Left colon (tissue), 2 donors: ENCODE results near the gene PPP1R8. TPM values are rescaled to one million over a fixed set of nuclear protein-coding genes. Genes with fewer than 3 reads are reported as not detected.

Experiments used
- ATAC-seq: fragments of 200-7000 bp; cut with Tn5 transposase; one replicate; pipeline ENCODE4 v1.9.1; 2020; ENCODE audit warnings: mild to moderate bottlenecking, moderate library complexity
- DNase-seq, 2 donors: peaks; one replicate each; pipeline ENCODE4 v3.0.0-alpha.2; 2020
- intact Hi-C, 2 donors: fragments of 100-400 bp; cut with DNase I in 1 of 2; cut with micrococcal nuclease in 1 of 2; formaldehyde crosslinking; loops; one replicate each; pipeline versions ENCODE4 v1.11.2 to v1.14.0; 2022; cut with DNase I, micrococcal nuclease
- total RNA-seq, 2 donors: library from RNA; stranded (reverse); fragmentation: NEBNext Ultra II Directional; extraction: Animal tissue kit (Norgen Biotek cat#: 25700); gene quantifications; one replicate each; pipeline ENCODE4 v1.2.1, GENCODE V29; 2021
- donor health status: DM: no; HTN: no; CAD: no.
- donor health status: DM: yes; HTN: yes; CAD: no.

PPP1R8 gene
- total RNA-seq, 2 donors from 2014 or later: 27.1 to 31.8 TPM

DNA sequence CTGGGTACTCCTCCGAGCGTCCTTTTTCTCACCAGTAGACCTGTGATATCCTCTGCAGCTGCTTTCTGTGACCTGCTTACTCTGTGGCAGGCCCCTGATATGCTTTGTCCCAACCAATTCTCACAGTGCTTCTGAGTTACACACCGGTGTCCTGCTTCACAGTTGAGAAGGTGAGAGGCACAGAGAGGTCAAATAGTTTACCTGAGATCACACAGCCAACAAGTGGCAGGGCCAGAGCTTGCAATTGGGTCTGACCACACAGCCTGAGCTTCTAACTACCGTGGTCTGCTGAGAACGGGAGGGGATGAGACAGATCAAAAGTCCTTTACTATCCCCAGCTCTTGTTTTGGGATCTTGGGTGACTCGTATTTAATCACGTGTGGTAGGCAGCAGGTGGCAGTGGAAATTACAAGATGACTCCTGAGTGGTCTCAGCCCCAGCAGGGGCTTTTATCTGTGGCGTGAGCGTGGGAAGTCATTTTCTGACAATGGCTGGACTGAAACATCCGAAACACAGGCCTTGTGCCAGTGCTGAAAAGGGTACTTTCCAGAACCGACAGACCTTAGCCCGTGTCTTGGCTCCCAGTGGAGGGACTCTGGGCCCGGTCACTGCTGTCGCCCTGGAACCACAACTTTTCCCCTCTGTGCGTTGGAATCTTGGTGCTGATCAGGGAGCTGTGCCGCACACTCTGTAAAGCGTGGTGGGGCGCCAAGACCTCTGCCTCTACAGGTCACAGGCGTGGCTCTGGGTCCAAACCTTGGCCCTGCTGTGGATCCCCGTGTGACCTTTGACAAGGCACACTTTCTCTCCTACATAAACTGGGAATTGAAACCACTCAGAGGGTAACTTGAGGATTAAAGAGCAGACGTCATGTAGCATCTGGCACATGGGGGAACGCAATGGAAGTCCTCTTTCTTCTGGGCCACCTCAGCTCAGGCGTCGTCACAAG is 53.7 kb downstream of the PPP1R8 start:
- ATAC-seq (no peak), DNase-seq (no peak)
- intact Hi-C loops: no loop called here

DNA sequence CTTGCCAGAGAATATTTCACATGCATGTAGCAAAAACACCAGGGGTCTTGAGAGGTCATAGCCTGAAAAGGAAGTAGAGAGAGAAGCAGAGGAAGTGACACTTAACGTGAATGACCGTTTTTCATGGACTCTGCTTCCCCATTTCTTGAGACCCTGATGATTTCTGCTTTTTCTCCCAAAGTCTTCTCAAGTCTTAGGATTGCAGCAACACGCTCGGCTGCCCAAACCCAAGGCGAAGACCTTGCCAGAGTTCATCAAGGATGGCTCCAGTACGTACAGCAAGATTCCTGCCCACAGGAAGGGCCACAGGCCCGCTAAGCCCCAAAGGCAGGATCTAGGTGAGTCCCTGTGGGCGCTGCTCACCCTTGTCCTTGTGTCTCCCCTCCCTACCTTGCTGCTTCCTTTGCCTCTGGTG is 54.5 kb downstream of the PPP1R8 start:
- intact Hi-C loops: no loop called here
- no peak for DNase-seq
- ATAC-seq: no peak

DNA sequence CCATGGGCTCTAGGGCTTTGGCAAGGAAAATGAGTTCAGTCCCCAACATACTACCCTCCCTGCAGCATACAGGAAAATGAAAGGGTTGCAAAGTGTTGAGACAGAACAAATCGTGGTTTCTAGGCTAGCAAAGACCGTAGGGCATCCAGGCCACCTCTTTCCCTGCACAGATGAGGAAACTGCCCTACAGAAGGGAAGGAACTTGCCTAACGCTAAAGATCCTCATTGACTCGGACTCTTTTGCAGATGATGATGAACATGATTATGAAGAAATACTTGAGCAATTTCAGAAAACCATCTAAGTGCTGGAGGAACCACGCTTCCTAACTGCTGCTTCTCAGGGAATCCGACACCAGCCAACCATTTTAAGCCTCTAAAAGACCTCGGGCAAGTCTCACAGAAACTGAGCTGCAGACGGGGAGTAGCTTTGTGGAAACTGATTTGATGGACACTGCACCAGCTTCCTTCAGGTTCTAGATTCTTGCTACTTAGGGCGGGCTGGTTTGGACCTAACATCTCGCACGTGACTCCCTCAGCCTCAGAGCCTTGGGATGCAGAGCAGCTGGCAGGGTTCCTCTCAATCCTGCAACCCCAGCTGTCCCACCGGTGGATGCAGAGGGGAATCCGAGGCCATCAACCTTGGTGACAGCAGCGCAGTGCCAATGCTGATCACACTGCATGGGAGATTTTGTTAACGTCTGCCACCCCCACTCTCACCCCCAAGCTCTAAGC is 55.2 kb downstream of the PPP1R8 start:
- intact Hi-C loops: no loop called here
- DNase-seq: no peak

DNA sequence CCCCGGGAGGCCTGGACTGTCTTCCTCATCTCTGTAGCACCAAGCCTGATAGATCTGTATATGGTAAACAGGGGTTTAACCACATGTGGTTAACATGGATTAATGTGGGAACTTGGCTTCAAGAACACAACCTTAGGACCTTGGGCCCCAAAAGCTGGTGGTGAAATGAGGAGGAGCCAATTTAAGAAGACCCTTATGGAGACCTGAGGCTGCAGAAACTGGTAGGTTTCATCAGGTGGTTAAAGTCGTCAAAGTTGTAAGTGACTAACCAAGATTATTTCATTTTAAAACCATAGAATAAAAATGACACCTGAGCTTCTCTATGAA is 55.7 kb downstream of the PPP1R8 start:
- DNase-seq: no peak
- intact Hi-C loops: no loop called here
- ATAC-seq: no peak

More for the DNA sequence above, 55.2 kb downstream of the PPP1R8 start:
- no peak for ATAC-seq

DNA sequence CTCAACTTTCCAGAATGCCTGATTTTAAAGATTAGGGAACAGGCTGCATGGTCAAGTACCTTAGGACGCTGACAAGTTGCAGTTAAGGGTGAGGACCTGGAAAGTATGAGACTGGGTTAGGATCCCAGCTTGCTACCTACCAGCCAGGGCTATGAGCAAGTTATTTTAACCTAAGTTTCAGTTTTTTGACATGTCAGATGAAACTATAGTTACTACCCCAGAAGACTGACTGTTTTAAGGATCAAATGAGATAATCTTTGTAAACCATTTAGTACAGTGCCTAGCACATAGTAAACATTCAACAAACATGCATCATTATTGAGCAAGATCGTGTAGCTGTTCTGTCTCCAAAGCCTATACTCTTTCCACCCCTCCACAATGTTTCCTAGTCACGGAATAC is 56.2 kb downstream of the PPP1R8 start:
- no peak for DNase-seq
- ATAC-seq: no peak
- intact Hi-C loops: no loop called here

DNA sequence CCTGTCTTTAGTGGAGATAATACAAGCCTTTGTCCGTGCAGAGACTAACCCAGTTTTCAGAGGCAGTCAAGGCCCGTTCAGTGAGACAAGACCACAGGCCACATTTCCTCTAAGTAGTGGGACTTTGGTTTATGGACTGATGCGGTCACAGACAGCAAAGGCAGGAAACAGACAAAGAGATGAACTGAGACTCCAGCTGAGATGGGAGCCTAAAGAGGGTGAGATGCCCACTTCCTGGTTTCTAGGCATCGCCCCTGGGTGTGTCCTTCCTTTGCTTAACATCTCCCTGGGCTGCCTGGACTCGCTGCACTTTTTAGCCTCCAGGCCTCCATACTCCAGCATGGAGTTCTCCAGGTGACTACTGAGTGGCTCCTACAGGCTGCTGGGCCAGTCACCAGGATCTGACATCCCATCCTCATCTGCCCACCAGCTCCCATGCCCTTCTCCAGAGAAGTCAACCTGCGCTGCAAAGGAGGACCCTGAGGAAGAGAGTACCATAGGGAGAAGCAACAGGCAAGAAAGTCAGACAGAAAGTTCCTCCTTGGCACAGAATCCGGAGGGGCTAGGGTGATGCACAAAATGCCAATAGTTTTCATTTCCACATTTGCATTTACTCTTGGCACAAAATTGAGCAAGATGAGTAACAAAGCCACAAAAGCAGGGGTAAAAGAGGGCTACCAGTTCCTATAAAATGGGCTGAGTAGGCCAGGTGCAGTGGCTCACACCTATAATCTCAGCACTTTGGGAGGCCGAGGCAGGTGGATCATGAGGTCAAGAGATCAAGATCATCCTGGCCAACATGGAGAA is 56.8 kb downstream of the PPP1R8 start:
- no peak for DNase-seq
- intact Hi-C loops: no loop called here

DNA sequence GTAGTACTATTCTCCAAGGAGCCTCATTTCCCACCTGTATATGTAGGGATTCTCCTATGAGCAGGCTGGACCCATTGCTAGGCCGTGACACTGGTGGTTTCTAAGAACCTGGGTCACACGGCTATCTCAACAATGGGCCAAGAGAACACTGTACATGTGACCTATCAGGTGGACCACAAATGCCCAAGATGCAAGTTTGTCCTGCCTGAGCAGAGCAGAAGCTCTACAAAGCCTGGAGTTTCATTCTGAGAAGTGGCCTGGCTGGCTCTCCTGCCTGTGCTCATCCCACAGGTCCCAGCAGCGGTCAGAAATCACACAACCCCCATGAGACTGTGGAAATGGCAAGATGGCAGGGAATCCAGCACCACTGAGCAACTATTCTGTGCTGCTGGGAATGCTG is 58.9 kb downstream of the PPP1R8 start:
- intact Hi-C loops: no loop called here
- DNase-seq (no peak), ATAC-seq (no peak)

More for the DNA sequence above, 56.8 kb downstream of the PPP1R8 start:
- peak; percentile 33 for ATAC-seq

DNA sequence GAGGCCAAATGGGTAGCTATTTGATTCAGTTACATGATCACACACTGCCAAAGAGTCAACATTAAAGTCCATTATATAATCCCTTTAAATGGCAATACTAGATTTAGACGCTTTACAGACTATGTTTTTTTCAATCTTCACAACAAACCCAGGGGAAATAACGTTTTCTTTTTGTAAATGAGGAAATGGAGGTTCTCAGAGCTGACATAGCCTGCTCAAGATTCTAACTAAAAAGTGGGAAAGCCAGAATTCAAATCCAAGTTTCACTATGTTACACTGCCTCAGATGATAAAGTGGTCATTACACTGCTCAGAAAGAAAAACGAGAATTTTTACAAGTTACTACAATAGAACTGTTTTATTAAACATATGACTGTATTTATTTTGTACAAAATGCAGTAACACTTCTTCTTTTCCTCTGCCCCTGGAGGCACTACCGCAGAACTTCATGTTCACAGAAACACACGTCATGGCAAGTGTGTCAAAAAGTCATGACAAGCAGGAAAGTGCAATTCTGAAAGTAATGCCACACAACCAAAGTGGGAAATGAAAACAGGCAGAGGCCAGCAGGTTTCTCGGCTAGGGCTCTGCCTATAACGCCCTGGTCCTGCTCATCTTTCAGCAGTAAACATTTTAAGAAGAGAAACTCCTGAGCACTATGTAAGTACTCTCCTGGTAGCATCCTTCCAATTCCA is 60.8 kb downstream of the PPP1R8 start:
- DNase-seq (no peak), ATAC-seq (no peak)
- intact Hi-C loops: no loop called here

DNA sequence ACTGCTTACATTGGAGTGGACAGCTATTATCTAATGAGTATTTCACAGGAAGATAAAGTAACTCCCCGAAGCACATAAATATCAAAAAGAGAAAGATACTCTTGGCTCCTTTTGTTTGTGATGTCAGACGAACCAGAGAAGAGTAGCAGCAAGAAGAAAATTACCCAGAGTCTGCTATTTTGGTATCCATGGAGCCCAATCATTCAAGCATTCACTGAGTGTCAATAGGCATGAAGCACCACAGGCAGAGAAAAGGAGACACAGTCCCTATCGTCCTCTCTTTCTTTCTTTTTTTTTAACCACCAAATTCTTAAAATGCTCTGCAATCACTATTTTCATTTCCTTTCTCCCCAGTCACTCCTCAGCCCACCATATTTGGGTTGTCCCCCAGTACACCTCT is 63.9 kb downstream of the PPP1R8 start:
- DNase-seq: no peak
- intact Hi-C loops: no loop called here
- no peak for ATAC-seq

Other genes starting within 250 kb of the PPP1R8 start
- gene AHDC1, start 226.6 kb upstream of the PPP1R8 start, total RNA-seq: 10 to 100 TPM; 21.5 to 25.2 TPM
- gene FGR, start 195.6 kb upstream of the PPP1R8 start, total RNA-seq: 1 to 10 TPM; 1.6 to 2.2 TPM
- gene IFI6, start 158.6 kb upstream of the PPP1R8 start, total RNA-seq: 10 to 100 TPM; 15.7 to 19.6 TPM
- 10 to 100 TPM; 13.9 to 15.4 TPM for gene FAM76A, start 104.8 kb upstream of the PPP1R8 start, total RNA-seq
- 10 to 100 TPM; 64.0 to 68.8 TPM for gene STX12, start 57.6 kb upstream of the PPP1R8 start, total RNA-seq
- gene THEMIS2, start 41.8 kb downstream of the PPP1R8 start, total RNA-seq: 10 to 100 TPM in 1 of 2 donors, 1 to 10 TPM in 1; 6.7 to 14.4 TPM
- gene RPA2, start 83.8 kb downstream of the PPP1R8 start, total RNA-seq: 10 to 100 TPM; 21.2 to 23.1 TPM
- gene SMPDL3B, start 104.2 kb downstream of the PPP1R8 start, total RNA-seq: 10 to 100 TPM; 57.1 to 62.4 TPM
- 1 to 10 TPM; 8.4 to 9.9 TPM for gene XKR8, start 129.2 kb downstream of the PPP1R8 start, total RNA-seq